GM21576 (cell line): Measurements from ENCODE around the gene PPP2R5C.
"Not testable (repeated sequence)": the region's sequence is repeated elsewhere in the genome, so short reads cannot be mapped to it uniquely, and the experiment has no call there.

Experiments
- ATAC-seq: cut with Tn5 transposase; IDR thresholded peaks from one replicate; pipeline ENCODE4 v1.9.1; 2021; ENCODE audit warnings: mild to moderate bottlenecking, moderate library complexity; ENCODE audit not compliant: unreplicated experiment

PPP2R5C gene

DNA sequence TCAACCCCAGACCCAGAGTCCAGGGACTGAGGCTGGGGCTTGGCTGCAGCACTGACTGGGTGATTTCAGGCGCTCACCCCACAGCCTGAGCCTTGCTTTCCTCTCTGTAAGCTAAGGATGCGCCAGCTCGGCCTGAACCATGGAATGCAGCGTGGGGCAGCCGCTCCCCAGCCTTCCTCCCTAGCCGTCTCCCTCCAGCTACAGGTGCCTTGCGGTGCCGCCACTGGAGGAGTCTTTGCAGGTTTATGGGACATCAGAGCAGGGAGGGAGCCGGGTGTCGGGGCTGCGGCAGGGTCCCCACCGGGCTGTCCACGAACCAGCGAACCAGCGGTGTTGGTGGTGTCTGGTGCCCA, 19.4 kb downstream of the PPP2R5C start:
- no peak for ATAC-seq

DNA sequence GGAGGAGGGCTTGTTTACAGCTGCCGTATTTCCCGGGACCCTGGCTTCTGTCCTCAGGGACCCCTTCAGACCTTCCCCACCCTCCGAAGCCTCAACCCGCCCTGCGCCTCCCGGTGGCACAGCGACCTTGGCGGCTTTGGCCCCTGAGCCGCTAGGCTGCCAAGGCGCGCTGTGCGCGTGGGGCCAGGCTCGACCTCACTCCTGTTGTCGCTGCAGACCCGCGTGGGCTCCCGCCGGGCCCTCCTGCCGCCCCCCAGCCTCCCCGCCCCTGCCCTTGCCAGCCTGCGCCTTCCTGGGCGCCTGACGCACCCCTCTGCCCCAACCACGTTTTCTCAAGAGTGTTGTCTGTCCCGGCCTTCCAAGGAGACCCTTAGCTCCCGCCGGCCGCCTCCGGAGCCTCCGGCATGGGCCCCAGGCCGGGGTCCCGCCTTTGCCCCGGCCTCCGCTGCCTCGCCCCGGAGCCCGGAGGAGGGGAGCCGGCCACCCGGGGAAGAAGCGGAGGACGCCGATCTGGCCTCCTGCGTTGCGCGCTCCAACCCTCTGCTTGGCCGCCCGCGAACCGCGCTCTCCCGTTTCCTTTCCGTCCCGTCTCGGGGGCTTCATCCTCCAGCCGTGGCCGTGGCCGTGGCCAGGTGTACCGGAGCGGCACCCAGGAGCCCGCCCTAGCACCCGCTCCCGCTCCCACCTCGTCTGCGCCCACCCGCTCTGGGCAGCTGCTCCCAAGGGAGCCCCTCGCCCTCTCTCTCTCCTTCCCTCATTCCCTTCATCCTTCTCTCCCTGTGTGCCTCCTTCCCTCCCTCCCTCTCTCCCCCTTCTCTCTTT, 19.9 kb downstream of the PPP2R5C start:
- ATAC-seq, result no peak

DNA sequence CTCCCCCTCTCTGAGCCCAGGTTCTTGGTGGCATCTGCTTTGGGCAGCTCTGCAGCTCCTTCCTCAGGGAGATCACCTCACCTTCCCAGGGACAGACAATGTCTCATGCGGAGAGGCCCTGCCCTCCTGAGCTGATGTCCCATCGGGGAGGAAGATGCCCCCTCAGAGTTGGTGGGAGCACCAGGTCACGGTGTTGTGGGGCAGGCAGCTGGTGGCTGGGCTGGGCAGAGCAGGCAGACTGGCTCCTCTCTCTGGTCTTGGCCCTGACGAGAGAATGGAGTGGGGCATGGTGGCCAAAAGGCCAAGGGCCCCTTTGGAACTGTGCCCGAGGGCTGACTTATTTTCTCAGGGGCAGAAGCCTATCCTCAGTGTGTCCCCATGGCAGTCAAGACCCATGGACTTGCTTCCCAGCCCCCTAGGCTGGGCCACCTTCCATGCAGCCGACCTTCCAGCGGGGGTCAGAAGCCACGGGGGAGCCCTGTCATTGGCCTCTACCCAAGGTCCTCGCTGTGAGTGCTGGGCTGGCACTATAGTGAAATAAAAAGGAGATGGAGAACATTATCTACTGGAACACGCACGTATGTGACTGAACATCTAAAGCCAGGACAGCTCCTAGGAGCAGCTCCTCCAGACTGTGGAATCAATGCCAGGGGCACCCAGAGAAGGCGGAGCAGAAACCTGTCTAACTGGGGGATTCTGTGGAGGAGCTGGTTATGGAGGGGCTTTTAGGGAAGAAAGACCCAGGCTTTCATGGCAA, 21.9 kb downstream of the PPP2R5C start:
- ATAC-seq, result no peak

DNA sequence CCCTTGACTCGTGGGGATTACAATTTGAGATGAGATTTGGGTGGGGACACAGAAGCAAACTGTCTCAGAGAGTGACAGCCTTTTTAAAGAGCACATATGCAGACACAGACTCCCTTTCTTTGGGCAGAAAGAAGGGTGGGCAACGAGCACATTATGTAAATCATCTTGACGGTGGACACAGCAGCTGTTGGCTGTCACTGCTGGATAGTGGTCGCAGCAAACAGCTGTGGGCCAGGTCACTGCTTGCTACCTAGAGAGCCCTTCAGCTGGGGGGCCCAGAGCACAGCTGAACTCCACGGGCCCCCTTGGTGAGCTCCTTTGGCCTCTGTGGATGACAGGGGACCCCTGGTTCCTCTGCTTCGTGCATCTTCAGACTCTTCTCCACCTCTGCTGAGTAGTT, 23.1 kb downstream of the PPP2R5C start:
- ATAC-seq, result no peak

DNA sequence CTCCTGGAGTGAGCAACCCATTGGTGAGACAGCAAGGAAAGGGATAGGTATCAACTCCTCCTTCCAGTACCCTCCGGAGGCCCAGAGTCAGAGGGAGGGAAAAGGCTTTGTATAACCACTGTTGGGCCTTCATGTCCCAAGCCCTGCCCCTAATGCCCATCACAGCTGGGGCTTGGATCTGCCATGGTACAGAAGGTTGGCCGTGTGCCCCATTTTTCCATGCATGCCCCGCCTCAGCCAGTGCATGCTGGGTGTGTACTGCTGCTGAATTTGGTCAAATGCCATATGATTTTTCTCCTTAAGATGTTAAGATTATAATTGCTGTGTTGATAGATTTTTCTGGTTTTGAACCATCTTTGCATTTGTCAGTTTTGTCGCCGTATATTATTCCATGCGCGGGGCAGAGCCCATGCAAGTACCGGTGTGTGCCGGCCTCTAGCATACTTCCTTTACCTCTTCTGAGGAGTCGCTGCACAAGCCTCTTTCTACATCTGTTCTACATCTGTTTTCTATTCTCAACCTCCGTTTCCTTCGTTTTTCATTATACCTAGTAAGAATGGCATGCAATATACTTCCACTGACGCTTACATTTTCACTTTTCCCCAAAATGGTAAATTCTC, 26.6 kb downstream of the PPP2R5C start:
- ATAC-seq, result no peak

DNA sequence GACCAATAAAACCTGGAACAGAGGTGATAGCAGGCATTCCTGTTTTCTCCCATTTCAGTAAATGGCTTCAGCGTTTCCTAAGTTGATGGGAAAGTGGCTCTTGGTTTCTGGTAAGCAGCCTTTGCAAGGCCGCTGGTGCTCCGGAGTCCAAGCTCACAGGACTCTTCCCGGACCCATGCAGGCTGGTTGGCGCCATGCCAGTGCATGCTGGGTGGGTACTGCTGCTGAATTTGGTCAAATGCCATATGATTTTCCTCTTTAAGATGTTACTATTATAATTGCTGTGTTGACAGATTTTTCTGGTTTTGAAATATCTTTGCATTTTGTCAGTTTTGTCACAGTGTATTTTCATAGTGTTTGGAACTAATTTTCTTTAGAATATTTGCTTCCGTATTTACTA, 27.7 kb downstream of the PPP2R5C start:
- no peak for ATAC-seq

DNA sequence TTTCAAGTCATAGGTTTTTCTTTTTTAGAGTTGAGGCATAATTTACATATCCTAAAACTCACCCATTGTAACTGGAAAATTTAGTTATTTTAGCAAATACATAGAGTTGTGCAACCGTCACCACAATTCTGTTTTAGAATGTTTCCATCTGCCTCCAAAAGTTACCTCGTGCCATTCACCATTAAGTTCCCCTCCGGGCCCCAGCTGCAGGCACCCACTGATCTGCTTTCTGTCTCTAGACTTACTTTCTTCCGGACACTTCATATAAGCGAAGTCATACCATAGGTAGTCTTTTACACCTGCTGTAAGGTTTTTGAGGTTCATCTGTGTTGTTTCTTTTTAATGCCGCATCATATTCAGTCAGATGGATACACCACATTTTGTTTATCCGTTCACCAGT, 28.7 kb downstream of the PPP2R5C start:
- no peak for ATAC-seq

DNA sequence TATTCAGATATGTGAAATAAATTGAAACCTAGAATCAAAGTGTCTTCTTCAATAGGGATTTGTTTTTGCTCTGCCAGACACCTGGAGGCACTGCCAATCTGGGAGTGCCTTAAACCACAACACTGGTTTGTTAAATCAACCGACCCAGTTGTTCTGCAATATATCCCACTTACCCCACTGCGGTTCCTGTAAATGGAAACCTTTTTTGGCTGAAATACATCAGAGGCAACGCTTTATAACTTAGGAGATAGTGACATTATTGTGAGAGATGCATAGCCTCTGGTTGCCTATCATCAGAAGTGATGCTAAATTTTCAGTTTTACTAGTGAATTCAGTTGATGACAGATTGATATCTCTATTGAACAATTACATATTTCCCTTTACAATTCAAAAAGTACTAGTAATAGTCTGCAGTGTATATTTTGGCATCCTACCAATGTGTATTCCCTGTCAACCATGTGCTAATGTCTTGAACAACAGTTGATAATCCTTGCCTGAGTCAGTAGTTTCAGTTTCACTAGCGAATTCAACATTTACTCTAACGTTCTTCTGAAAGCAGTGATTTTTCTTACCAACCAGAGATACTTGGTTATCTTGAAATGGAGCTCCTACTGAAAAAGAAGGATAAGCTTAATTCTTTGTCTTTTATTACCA, 30.5 kb downstream of the PPP2R5C start:
- ATAC-seq, result no peak

DNA sequence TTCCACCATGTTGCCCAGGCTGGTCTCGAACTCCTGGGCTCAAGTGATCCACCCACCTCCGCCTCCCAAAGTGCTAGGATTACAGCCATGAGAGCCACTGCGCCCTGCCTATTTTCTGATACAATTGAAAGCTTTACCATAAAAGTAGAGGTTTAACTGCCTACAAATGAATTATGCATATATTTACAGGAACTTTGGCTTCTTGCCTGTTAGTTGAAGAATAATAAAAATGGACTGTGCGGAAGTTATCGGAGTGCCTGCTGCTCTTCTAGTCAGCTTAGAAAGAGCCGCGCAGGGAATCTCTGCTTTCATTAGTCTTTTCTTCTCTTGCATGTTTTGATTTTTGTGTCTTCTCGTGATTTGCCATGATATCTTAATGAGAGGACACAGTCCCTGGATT, 34.5 kb downstream of the PPP2R5C start:
- no peak for ATAC-seq

DNA sequence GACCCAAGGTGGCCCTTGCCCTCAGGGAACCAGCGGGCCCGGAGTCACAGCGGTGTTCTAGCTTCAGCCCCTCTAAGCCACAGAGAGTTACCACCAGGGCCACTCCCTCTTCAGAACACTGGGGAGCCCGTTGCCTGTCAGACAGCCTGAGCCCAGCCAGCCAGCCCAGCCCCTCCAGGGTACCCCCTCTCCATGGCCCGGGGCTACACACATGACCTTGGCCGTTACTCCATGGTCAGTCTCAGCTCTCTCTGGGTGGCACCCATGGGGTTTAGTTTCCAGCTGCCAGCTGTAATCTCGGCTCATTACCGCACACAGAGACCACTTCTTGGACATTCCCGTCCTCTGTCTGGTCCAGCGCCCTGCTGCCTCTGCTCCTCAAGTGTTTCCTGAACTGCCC, 35.0 kb downstream of the PPP2R5C start:
- no peak for ATAC-seq

DNA sequence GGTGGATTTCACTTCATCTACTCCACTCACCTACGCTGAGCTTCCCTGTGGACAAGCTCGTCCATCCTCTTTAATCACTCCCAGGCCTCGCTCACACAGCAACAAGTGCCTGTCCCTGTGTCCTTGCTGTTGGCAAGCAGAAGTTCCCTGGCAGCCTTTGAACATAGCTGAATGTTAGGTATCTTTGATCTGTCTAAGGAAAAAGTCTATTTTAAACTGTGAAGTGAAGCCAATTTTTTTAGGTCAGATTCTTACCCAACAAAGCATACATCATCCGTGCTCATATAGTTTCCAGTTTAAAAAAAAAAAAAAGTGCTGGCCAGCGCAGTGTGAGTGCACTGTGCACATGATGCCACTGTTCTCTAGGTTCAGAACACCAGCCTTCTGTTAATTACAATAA, 36.3 kb downstream of the PPP2R5C start:
- ATAC-seq, result no peak

DNA sequence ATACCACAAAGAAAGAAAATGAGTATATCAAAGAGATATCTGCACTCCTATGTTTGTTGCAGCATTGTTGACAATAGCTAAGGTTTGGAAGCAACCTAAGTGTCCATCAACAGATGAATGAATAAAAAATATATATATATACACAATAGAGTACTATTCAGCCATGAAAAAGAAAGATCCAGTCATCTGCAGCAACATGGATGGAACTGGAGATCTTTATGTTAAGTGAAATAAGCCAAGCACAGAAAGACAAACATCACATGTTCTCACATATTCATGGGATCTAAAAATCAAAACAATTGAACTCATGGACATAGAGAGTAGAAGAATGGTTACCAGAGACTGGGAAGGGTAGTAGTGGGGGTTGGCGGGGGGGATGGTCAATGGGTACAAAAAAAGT, 42.9 kb downstream of the PPP2R5C start:
- not testable (repeated sequence) for ATAC-seq

DNA sequence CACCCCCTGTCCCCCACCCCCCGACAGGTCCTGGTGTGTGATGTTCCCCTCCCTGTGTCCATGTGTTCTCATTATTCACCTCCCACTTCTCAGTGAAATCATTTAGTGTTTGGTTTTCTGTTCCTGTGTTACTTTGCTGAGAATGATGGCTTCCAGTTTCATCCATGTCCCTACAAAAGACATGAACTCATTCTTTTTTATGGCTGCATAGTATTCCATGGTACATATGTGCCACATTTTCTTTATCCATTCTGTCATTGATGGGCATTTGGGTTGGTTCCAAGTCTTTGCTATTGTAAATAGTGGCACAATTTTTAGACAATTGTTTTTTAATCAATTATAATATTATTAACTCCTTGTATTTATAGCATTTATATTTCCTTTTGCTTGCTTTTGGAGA, 44.7 kb downstream of the PPP2R5C start:
- ATAC-seq, result not testable (repeated sequence)

DNA sequence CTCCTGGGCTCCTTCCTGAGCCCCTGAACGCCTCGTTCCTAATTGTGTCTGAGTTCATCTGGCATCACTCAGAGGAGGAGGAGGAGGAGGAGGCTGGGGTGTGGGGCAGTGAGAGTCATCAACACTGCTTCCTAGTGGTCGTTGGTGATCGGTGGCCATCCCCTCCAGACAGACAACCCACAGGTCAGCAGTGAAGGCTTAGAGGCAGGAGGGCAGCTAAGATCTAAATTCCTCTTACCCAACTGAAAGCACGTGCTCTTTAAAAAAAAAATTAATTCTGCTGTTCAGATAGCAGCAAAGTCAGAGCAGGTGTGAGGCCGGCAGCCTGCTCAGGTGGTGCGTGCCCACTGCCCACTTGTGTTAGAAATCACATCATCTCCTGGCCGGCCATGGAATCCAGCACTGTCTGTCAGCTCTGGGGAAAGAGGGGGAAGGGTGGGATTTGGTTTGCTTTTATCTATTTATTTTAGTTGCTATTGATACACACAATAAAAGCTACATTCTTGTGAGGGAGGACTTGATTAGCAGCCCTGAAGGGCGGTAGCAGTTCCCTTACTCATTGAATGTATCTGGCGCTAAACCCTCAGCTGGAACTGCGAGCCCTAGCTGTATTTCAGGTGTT, 46.6 kb downstream of the PPP2R5C start:
- ATAC-seq, result no peak

DNA sequence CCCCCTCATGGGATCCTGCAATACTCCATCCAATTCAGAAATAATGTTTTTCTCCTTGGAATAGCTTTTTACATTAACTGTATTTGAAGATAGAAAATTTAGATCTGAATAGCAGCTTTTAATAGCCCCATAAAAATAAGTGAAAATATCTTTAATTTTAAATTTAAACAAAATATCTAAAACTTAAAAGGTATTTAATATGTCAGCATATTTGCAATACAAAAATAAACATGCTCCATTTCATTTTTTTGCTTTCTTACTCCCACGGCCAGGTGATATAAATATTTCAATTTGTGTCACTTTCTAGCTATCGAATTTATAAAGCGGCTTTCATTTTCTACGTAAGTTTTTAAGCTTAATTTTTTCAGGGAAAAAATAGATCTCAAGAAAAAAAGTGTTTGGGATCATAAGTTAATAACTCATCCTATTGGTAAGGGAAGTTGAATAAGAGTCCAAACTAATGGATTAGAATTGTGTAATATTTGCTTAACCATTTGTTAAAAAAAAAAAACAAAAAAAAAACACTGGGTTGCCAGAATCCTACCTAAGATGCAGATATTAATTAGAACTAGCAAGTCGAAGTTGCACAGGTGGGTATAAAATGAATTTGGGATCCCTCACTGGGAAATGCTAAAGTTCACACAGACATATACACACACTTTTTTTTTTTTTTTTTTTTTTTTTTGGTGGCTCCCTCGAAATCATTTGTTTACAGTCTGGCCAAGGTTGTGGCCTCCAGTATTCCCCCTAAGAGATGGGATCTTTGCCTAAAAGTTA, 47.6 kb downstream of the PPP2R5C start:
- no peak for ATAC-seq

DNA sequence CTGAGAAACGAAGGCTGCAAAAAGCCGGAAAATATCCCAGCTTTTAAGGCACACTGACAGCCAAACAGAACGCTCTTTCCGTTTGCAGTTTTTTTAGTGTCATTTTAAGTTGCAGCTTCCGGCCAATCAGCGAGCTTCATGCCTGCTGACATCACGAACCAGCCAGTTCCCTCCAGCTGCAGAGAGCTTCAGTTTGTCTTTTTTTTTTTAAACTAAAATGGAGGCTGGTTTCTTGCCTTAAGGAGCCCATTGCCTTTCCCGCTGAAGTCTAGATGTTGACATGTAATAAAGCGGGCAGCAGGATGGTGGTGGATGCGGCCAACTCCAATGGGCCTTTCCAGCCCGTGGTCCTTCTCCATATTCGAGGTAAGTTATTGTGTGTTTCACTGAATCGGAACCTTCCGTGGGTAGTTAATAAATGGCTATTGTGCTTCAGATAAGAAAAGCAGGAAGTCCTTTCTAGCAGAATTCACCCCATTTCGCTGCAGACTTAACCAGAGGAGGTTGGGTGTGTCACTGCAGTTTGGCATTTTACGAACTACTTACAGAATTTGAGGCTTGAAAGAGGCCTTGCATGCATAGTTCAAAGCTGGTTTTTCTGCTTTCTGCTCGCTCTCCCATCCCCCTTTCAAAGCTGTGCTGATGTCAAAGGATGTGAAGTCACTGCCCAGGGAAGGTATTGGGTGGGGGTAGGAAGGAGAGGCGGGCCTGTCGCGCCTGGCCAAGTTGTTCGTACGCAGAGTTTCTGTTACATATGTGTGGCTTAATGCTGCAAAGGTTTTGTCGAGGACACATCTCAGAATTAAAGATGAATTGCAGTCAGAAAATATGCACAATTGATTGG, 48.4 kb downstream of the PPP2R5C start:
- peak; percentile 82 for ATAC-seq

DNA sequence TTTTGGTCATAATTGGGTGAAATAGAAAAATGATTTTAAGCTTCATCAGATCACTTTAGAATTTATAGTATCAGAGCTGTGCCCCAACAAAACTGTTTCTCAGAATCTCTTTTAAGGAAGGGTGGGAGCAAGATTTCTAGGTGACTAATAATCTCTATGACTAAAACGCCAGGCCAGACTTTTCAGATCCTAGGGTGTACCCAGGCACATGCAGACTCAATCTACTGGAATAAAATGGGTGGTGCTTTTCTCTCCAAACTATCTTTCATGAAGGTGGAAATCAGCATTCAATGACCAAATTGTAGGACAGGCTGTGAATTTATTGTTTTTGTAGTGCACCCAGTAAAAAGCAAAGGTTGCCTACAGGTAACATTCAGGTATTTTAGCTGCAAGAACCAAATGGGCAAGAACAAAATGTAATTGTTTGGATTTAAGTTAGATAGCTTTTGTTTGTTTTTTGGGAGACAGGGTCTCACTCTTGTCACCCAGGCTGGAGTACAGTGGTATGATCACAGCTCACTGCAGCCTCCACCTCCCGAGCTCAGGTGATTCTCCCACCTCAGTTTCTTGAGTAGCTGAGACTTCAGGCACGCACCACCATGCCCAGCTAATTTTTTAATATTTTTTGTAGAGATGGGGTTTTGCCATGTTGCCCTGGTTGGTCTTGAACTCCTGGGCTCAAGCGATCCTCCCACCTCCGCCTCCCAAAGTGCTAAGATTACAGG, 49.5 kb downstream of the PPP2R5C start:
- ATAC-seq, result no peak

DNA sequence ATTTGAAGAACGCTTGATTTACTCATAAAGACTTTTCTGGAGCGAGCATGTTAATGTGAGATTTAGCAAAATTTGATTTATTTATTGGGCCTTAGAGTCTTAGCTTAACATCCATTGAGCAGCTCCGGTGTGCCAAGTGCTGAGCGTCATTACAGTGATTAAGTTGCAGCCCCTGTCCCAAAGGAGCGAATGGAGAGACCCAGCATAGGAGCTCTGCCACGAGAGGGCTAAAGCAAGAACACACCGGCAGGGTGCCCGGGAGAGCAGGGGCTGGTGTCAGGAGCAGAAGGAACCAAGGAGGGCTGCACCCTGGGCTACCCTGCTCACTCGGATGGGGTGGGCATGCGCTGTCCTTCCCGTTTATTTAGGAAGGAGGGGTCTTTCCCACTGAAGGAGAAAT, 50.6 kb downstream of the PPP2R5C start:
- ATAC-seq, result no peak
